HG02763 (cell line): ENCODE results near the gene THOC5.
"Not testable (repeated sequence)": the region's sequence is repeated elsewhere in the genome, so short reads cannot be mapped to it uniquely, and the experiment has no call there.

Experiments used
- ATAC-seq: cut with Tn5 transposase; IDR thresholded peaks from one replicate; pipeline ENCODE4 v1.9.1; 2021; ENCODE audit warnings: mild to moderate bottlenecking, moderate library complexity; ENCODE audit not compliant: unreplicated experiment

The THOC5 gene

GRCh38 chr22:29511126-29511862, 42.3 kb downstream of the THOC5 start:
- no peak for ATAC-seq

DNA sequence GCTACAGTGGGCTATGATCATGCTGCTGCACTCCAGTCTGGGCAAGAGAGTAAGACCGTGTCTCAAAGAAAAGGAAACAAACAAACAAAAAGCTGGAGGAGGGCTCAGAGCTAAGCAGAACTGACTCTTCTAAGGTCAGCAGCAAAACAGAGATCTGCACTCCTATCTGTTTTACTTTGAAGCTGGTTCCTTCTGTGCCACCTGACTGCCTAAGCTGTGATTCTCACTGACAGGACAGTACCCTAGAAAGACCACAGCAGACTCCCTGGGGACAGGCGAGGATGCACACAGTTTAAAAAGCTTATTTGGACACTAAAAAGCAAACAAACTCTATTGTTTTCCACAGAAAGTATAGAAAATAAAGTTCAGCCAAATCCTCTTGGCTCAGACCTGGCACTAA, 43.0 kb downstream of the THOC5 start:
- ATAC-seq: no peak

DNA sequence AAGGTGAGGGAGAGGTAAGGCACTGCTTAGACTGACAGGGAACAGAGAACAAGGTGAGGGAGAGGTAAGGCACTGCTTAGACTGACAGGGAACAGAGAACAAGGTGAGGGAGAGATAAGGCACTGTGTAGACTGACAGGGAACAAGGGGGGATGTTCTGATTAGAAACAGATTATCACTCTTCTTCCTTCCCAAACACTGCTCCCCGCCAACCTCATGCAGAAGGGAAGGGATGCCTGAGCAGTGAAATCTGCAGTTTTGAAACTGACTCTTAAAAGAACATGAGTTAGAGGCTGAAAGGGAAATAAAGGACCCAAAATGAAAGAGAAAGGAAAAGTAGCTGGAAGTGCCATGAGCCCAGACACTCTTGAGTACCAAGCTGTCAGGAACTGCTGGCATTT, 43.7 kb downstream of the THOC5 start:
- ATAC-seq: no peak

DNA sequence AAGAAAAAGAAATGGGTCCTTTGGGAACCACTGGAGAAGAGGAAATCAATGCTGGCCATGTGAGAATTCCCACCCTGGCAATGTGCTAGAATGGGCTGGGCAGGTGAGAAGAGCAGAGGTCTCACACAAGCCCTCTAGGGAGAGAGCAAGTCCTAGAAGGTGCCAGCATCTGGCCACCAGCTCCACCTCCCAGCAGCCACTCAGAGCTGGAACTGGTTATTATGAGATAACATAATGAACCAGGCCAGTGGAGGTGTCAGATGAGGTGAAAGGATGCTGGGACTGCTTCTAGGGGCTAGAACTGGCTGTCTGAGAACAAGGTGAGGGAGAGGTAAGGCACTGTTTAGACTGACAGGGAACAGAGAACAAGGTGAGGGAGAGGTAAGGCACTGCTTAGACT, 44.3 kb downstream of the THOC5 start:
- no peak for ATAC-seq

DNA sequence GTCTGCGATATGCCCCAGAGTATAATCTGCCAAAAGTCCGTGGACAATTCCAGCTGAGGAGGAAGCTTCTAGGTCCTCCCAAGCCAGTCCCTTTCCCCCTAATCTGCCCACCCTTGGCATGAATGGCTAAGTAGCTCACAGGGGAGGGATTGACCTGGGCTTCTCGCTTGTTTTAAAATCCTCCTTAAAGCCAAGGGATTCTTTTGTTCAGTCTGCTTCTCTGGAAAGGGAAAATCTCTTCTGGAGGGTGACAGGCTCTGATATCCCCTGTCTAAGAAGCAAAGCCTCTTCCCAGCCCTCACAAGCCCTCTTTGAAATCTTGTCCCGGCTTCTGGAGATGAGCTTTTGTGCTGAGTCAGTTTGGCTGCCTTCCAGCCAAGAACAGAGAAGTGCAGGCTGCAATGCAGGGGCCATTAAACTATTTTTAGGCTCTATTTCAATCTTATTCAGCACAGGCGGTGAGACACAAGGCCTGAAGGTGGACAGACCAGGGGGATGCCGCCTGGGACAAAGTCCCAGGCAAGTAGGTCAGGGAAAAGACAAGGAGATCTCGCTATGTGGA, 49.7 kb downstream of the THOC5 start:
- ATAC-seq: no peak

DNA sequence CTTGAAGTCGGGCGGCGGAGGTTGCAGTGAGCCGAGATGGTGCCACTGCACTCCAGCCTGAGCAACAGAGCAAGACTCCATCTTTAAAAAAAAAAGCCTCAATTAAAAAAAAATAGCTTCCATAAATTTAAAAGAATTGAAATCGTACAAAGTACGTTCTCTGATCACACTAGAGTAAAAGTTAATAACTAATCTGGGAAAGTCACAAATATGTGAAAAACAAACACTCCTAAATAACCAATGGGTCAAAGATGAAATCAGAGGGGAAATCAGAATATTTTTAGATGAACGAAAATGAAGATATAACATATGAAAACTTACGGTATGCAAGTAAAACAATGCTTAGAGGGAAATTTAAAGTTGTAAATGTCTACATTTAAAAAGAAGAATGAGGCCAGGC, 53.7 kb downstream of the THOC5 start:
- no peak for ATAC-seq

- ATAC-seq: no peak
These were observed 59.9 kb downstream of the THOC5 start for GRCh38 chr22:29493636-29494035.

DNA sequence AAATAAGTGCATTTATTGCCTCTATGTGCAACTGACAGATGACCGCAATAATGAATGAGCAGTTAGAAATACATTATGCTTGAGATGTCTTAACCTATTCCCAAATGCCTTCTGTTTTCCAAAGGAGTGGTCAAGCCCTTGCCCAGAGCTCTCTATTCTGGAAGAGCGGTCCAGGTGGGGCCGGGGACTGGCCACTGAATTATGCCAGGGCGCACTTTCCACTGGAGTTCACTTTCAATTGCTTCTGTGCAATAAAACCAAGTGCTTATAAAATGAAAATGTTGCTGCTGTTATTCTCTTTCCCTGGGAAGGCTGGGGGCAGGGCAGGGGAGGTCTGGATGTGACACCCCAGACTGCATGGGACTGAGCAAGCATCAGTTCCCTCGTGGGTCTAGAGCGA, 62.5 kb downstream of the THOC5 start:
- no peak for ATAC-seq

DNA sequence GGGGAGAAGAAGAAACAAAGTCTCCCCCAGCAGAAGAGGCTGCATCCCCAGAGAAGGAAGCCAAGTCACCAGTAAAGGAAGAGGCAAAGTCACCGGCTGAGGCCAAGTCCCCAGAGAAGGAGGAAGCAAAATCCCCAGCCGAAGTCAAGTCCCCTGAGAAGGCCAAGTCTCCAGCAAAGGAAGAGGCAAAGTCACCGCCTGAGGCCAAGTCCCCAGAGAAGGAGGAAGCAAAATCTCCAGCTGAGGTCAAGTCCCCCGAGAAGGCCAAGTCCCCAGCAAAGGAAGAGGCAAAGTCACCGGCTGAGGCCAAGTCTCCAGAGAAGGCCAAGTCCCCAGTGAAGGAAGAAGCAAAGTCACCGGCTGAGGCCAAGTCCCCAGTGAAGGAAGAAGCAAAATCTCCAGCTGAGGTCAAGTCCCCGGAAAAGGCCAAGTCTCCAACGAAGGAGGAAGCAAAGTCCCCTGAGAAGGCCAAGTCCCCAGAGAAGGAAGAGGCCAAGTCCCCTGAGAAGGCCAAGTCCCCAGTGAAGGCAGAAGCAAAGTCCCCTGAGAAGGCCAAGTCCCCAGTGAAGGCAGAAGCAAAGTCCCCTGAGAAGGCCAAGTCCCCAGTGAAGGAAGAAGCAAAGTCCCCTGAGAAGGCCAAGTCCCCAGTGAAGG, 64.3 kb downstream of the THOC5 start:
- not testable (repeated sequence) for ATAC-seq

- no peak for ATAC-seq
These were observed 66.1 kb downstream of the THOC5 start for GRCh38 chr22:29487426-29487986.

- no peak for ATAC-seq
These were observed 68.1 kb downstream of the THOC5 start for GRCh38 chr22:29485448-29485847.

DNA sequence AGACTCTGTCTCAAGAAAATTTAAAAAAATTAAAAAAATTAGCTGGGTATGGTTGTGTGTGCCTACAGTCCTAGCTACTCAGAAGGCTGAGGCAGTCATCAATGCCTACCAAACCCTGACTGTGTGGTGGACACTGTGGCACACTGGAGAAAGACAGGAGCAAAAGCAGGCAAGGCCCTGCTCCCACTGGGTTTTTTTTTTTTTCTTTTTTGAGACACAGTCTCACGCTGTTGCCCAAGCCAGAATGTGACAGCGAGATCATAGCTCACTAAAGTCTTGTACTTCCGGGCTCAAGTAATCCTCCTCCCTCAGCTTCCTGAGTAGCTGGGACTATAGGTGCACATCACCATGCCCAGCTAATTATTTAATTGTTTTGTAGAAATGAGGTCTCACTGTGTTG, 68.9 kb downstream of the THOC5 start:
- ATAC-seq: no peak

- no peak for ATAC-seq
These were observed 70.3 kb downstream of the THOC5 start for GRCh38 chr22:29483254-29483653.

DNA sequence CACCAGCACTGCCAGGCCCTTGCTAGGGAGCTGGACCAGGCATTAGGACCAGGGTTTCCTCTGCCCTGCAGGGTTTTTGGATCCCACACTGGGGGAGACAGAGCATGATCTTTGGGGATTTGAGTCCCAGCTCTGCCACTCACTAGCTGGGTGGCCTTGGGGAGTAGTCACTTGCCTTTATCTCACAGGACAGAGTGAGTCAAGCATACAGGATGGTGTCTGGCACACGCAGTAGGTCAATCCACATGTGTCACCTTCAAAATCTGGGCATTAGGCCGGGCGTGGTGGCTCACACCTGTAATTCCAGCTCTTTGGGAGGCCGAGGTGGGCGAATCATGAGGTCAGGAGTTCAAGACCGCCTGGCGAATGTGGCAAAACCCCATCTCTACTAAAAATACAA, 70.8 kb downstream of the THOC5 start:
- ATAC-seq: no peak

GRCh38 chr22:29482253-29482652, 71.3 kb downstream of the THOC5 start:
- no peak for ATAC-seq

GRCh38 chr22:29481265-29482000, 72.1 kb downstream of the THOC5 start:
- ATAC-seq: no peak

DNA sequence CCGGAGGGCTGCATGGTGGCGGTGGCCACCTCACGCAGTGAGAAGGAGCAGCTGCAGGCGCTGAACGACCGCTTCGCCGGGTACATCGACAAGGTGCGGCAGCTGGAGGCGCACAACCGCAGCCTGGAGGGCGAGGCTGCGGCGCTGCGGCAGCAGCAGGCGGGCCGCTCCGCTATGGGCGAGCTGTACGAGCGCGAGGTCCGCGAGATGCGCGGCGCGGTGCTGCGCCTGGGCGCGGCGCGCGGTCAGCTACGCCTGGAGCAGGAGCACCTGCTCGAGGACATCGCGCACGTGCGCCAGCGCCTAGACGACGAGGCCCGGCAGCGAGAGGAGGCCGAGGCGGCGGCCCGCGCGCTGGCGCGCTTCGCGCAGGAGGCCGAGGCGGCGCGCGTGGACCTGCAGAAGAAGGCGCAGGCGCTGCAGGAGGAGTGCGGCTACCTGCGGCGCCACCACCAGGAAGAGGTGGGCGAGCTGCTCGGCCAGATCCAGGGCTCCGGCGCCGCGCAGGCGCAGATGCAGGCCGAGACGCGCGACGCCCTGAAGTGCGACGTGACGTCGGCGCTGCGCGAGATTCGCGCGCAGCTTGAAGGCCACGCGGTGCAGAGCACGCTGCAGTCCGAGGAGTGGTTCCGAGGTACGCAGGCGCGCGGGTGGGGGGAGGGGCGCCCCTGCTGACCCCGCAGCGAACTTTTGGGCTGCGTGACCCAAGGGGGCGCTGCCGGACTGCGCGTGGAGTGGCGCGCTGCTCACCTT, 72.9 kb downstream of the THOC5 start:
- no peak for ATAC-seq

- ATAC-seq: no peak
These were observed 73.4 kb downstream of the THOC5 start for GRCh38 chr22:29480262-29480511.

GRCh38 chr22:29479417-29480261, 73.9 kb downstream of the THOC5 start, which contains the start of gene NEFH:
Gene NEFH, plus strand, starts transcription at chr22:29480218. Its CDS starts 45 bp downstream, at chr22:29480263.
- ATAC-seq: no peak
